SK-N-SH (cell line): Measurements from ENCODE around the gene LSR.

Source experiments
- EP300 ChIP-seq, 2 experiments: IDR thresholded peaks; 2 replicates each; pipeline versions ENCODE4 v1.4.0 to v1.6.1; 2012; ENCODE audit warnings: borderline replicate concordance in 1 of 2, low read depth in 1 of 2, low read length in 1 of 2
- EZH2phosphoT487 ChIP-seq: fragments of 200-600 bp; sonication (generic); IDR thresholded peaks from 2 replicates; pipeline ENCODE4 v1.6.1; 2017; ENCODE audit warnings: low read depth, mixed run types, mild to moderate bottlenecking, antibody characterized with exemption, moderate library complexity, borderline replicate concordance
- JUND ChIP-seq: IDR thresholded peaks from 2 replicates; pipeline ENCODE4 v1.4.0; 2012
- RAD21 ChIP-seq: IDR thresholded peaks from 2 replicates; pipeline ENCODE4 v1.6.1; 2012; ENCODE audit warnings: mild to moderate bottlenecking, low read length
- RFX5 ChIP-seq: IDR thresholded peaks from 2 replicates; pipeline ENCODE4 v1.6.1; 2012; ENCODE audit warnings: mild to moderate bottlenecking, improper control_type of control experiment, low read length
- TEAD4 ChIP-seq: IDR thresholded peaks from 2 replicates; pipeline ENCODE4 v1.4.0; 2012; ENCODE audit warnings: mild to moderate bottlenecking, borderline replicate concordance; ENCODE audit not compliant: insufficient read depth
- TF ChIP-seq, protein P1 (sequence below): fragments of 200-600 bp; sonication (generic); IDR thresholded peaks from 2 replicates; pipeline ENCODE4 v1.6.1; 2017; ENCODE audit warnings: antibody characterized with exemption, mild to moderate bottlenecking, moderate library complexity
- TF ChIP-seq, protein P2 (sequence below): fragments of 150-350 bp; IDR thresholded peaks from 2 replicates; pipeline ENCODE4 v1.6.1; 2016; ENCODE audit warnings: mild to moderate bottlenecking, low read depth, low read length

DNA sequence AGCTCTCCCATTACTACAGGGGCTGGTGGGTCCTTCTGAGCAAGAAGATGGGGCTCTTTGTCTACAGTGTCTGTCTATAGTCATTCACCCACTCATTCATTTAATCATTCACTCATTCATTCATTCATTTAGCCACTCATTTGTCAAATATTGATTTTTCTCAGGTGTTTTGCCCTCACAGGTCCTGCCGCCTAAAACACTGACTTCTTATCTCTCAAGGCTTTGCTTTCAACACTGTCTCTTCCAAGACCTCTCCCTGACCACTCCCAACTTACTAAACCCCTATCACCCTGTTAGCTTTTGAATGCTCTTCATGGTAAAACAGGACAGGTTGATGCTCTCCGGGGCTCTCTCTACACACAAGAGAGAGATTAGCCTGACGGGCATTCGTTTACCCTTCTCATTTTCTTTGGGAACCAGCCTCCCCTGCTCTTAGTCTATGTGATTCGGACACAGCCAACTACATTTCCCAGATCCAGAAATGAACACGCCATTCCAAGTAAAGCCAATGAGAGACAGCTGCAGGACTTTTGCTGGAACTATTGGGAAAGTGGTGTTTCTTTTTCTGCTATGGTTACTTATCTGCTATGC is 43.0 kb upstream of the LSR start:
- TF ChIP-seq, protein P1, sequence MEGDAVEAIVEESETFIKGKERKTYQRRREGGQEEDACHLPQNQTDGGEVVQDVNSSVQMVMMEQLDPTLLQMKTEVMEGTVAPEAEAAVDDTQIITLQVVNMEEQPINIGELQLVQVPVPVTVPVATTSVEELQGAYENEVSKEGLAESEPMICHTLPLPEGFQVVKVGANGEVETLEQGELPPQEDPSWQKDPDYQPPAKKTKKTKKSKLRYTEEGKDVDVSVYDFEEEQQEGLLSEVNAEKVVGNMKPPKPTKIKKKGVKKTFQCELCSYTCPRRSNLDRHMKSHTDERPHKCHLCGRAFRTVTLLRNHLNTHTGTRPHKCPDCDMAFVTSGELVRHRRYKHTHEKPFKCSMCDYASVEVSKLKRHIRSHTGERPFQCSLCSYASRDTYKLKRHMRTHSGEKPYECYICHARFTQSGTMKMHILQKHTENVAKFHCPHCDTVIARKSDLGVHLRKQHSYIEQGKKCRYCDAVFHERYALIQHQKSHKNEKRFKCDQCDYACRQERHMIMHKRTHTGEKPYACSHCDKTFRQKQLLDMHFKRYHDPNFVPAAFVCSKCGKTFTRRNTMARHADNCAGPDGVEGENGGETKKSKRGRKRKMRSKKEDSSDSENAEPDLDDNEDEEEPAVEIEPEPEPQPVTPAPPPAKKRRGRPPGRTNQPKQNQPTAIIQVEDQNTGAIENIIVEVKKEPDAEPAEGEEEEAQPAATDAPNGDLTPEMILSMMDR = no peak
- TF ChIP-seq RAD21 (no peak), RFX5 (no peak), TEAD4 (no peak), JUND (no peak), EZH2phosphoT487 (no peak), EP300 (IDR thresholded peaks at IDR 0.05; ENCODE audit: borderline replicate concordance in 1 of 2, low read depth in 1 of 2, low read length in 1 of 2) (no peak)
- TF ChIP-seq, protein P2, sequence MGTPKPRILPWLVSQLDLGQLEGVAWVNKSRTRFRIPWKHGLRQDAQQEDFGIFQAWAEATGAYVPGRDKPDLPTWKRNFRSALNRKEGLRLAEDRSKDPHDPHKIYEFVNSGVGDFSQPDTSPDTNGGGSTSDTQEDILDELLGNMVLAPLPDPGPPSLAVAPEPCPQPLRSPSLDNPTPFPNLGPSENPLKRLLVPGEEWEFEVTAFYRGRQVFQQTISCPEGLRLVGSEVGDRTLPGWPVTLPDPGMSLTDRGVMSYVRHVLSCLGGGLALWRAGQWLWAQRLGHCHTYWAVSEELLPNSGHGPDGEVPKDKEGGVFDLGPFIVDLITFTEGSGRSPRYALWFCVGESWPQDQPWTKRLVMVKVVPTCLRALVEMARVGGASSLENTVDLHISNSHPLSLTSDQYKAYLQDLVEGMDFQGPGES = no peak
